GM12873 (cell line): Measurements from ENCODE around the gene EEFSEC.

ENCODE experiments used
- TF ChIP-seq, protein P1 (sequence below): IDR thresholded peaks from 2 replicates; pipeline ENCODE4 v1.5.1; 2012; ENCODE audit warnings: low read depth, mild to moderate bottlenecking, moderate library complexity, low read length, control low read depth; ENCODE audit not compliant: insufficient read depth; ENCODE audit errors: missing control alignments

The EEFSEC gene

DNA sequence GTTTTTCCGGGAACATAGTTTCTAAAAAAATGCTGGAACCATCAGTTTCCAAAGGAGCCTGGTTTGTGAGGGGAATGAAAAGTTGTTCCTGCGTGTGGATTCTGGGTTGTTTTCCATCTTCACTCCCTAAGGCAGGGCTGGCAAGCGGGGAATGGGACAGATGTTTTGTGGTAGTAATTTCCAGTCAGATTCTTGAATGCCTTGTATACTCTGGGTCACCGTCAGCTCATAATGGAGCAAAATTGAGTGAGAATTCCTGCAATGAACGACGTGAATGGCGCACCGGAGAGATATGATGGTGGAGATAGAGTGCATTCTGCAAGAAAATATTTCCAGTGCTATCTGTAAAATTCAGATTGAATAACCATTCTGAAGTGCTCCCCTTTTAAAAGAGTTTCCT, 19.9 kb downstream of the EEFSEC start:
- TF ChIP-seq, protein P1, sequence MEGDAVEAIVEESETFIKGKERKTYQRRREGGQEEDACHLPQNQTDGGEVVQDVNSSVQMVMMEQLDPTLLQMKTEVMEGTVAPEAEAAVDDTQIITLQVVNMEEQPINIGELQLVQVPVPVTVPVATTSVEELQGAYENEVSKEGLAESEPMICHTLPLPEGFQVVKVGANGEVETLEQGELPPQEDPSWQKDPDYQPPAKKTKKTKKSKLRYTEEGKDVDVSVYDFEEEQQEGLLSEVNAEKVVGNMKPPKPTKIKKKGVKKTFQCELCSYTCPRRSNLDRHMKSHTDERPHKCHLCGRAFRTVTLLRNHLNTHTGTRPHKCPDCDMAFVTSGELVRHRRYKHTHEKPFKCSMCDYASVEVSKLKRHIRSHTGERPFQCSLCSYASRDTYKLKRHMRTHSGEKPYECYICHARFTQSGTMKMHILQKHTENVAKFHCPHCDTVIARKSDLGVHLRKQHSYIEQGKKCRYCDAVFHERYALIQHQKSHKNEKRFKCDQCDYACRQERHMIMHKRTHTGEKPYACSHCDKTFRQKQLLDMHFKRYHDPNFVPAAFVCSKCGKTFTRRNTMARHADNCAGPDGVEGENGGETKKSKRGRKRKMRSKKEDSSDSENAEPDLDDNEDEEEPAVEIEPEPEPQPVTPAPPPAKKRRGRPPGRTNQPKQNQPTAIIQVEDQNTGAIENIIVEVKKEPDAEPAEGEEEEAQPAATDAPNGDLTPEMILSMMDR, result no peak

DNA sequence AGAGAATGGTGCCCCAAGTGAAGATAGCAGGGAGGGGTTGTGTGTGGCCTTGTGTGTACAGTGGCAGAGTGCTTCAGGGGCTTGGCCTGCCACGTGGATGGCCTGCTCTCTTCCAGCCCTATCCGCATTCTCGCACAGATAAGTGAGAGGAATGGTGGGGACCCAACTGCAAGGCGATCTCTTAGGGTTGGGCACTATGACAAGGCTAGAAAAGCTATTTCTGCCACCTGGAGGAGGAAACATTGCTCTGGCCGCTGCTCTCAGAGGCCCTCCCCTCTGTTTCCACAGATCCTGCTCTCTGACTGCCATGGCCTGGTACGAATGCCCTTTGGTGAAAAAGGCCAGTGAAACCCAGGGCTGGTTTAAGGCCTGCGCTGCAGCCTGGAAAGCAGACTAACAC, 20.6 kb downstream of the EEFSEC start:
- TF ChIP-seq, protein P1, result no peak

DNA sequence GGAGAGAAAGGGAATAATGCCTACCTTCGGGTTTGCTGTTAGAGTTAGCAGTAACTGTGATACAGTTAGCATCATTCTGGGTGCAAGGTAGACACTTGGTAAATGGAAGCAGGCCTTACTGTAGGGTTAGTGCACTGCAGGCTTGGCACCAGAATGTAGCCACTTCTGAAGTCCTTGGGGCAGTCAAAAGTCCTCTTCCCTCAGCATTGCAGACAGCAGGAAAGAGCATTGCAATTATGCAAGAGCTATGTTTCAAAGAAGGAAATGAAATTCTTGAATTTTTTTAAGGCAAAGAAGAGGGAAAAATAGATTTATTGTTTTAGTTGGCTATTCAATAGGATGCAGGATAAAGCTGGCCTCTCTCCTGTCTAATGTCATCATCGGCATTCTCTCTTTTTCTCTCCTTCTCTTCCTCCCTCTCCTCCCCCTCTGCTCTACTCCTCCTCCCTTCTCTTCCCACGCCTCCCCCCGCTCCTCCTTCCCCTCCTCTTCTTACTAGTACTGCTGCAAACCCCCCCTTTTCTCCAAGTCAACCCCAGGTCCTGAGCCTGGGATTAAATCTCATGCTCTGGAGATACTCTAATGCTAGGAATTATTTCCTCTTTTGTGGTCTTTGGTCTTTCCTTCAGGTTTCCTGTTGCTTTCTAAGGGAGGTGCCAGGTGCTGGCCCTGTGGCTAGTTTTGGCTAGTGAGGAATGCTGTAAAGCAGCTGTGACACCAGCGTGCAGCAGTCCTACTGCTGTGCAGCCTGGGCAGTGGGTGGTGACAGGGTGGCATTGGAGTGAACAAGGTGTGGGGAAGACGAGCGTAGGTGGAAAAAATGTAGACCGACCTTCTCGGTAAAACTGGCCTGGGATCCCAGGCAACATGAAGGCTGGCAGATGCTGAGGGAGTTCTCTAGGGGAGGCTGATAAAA, 21.7 kb downstream of the EEFSEC start:
- TF ChIP-seq, protein P1, result no peak

DNA sequence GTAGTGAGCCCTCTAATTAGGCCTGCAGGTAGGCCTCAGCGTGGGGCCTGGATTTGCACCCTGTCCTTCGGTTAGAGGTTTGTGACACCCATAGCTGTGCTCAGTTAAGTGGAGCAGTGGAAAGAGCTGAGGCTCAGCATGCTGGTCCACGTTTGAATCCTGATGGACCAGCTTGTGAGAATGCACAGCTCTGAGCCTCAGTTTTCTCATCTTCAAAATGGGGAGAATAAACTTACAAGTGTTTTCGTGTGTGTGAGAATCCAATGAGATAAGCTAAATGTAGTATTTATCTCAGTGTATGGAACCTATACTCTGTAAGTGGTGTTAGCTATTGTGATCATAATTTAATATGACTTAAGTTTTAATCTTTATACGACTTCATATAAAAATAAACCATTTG, 22.5 kb downstream of the EEFSEC start:
- TF ChIP-seq, protein P1, result no peak

DNA sequence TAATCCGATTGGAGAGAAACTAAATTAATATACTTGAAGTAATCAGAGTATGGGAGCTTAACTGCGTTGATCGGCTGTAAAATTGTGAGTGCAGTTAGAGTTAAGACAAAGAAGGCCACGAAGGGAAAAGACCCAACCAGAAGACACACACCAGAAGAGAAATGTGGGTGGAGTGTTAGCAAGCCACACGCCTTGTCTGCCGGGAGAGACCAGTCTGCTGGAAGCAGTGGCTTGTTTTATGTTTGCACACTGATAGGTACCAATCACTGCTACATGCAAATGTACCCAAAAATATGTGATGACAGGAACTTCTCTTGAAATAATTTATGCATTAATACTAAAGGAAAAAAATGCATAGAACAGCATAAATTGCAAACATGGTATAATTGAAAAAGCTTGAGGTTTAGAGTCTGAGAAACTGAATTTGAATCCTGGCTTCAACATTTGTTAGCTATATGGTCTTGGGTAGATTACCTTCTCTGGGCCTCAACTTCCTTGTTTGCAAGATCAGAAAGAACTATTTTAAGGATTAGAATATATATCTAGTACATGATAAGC, 23.1 kb downstream of the EEFSEC start:
- TF ChIP-seq, protein P1, result no peak

DNA sequence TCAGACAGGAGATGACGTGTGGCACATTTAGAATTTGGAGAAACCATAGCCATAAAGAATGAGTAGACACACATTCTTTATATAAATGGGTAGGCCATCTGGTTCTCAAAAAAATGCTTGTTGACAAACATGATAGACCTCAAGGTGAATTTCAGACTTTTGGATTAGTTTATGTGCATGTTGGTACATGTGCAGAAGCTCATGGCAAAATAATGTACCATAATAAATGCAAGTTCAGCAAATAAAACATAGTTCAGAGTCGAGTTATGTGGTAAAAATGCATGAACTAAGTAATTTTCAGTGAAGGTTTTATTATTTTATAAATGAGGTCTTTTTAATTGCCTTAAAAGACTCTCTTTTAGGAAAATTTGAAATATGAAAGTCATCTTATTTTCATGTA, 24.6 kb downstream of the EEFSEC start:
- TF ChIP-seq, protein P1, result no peak

DNA sequence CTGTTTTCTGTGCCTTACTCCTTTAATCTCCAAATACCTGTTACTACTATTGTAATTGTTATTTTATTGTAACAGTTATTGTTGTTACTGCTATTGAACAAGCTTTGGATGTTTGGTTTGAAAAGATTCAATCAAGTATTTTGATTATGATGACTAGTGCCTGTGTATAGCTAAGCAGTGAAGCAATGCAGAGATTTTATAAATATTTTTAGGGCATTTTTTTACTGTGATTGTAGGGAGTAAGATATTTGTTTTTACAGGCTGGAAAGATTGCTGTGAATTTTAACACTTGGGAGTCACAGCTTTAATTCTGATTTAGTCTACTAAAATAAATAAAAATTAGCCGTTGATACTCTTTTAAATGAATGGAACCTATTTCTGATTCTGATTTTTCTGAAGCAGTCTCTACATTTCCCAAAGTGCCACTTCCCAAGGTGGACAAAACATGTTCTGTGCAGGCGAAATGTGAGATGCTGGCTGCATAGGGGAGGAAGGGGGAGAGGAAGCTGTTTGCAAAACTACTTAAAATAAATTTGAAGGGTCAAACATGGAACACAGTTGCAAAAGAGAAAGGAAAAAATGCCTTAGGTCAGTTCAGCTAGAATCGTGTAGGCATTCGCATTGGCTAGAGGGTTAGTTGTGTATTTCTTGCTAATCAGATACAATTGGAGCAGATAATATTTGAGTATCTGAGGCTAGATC, 25.7 kb downstream of the EEFSEC start:
- TF ChIP-seq, protein P1, result no peak
